ENCODE results near the gene ADAP2. TPM values are rescaled to one million over a fixed set of nuclear protein-coding genes. Genes with fewer than 3 reads are reported as not detected.

The ADAP2 gene
- total RNA-seq, 2 experiments from 2014 or later: 1.4 to 2.6 TPM

DNA sequence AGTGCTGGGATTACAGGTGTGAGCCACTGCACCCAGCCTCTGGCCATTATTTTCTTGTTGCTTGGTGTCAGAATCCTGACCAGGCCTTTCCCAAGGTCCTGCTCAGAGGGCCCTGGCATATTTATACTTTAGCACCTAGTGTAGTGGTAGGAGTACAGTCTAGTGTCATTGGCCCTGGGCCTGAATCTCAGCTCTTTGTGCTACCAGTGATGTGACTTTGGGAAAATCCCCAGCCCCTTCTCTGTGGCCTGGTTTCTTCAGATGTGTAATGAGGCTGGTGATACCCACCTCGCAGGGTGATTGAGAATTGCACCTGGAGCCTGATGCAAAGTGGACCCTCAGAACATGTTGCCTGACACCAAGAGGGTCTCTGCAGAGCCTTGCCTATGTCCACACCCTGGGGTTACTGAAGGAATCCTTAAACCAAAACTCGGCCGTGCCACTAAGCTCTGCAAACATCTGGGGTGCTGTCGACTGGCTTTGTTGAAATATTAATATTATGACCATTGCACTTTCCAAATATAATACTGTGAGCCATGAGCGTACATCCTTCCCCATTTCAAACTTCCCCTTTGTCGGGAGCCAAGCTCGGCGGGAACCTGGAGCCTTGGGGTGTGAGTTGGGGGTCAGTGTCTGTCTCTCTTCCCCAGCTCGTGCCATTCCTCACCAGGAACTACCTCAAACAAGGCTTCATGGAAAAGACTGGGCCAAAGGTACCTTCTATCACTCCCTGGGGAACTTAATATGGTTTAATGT, 31.1 kb downstream of the ADAP2 start:
- DNase-seq (ENCODE audit: low spot score): peak; percentile 34
- H3K4me2 ChIP-seq (ENCODE audit: low read length): peak overlapping the region; percentile 57
- no peaks in the 10 kb centered on the region for H3K36me3 ChIP-seq (ENCODE audit: insufficient read depth, low read length)
- BruUV-seq (replicated peaks): no TSS peak
- POLR2A ChIA-PET: interaction anchor here (0.6 kb wide), 1 partner anchor 258 kb away, joined by 3 read pairs; no protein-coding TSS in a partner anchor
- H2AFZ ChIP-seq (ENCODE audit: low read length): peak overlapping the region; percentile 81
- peaks cover 47% of the 10 kb centered on the region for H3K4me1 ChIP-seq (ENCODE audit: insufficient read depth, low read length, poor library complexity, severe bottlenecking)
- H4K20me1 ChIP-seq (ENCODE audit: insufficient read depth, low read length): no peaks in the 10 kb centered on the region
- intact Hi-C loops (cut with micrococcal nuclease; ENCODE audit: unreplicated experiment): no loop called here
- no peaks in the 10 kb centered on the region for H3K9me3 ChIP-seq (ENCODE audit: low read length)
- peak overlapping the region; percentile 8 for H3K4me3 ChIP-seq (ENCODE audit: low read depth, low read length, poor library complexity, severe bottlenecking)
- CTCF ChIA-PET (ENCODE audit: unreplicated experiment): no interaction called here
- H3K79me2 ChIP-seq (ENCODE audit: insufficient read depth, low read depth, low read length): no peaks in the 10 kb centered on the region
- TF ChIP-seq, protein P1, sequence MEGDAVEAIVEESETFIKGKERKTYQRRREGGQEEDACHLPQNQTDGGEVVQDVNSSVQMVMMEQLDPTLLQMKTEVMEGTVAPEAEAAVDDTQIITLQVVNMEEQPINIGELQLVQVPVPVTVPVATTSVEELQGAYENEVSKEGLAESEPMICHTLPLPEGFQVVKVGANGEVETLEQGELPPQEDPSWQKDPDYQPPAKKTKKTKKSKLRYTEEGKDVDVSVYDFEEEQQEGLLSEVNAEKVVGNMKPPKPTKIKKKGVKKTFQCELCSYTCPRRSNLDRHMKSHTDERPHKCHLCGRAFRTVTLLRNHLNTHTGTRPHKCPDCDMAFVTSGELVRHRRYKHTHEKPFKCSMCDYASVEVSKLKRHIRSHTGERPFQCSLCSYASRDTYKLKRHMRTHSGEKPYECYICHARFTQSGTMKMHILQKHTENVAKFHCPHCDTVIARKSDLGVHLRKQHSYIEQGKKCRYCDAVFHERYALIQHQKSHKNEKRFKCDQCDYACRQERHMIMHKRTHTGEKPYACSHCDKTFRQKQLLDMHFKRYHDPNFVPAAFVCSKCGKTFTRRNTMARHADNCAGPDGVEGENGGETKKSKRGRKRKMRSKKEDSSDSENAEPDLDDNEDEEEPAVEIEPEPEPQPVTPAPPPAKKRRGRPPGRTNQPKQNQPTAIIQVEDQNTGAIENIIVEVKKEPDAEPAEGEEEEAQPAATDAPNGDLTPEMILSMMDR (conservative IDR thresholded peaks at IDR 0.05; ENCODE audit: low read length): no peak
- no peak for TF ChIP-seq EZH2phosphoT487 (IDR thresholded peaks at IDR 0.05; ENCODE audit: borderline replicate concordance, low read depth, low read length)
- peak overlapping the region; percentile 35 for H3K27ac ChIP-seq (ENCODE audit: low read depth, low read length, poor library complexity, severe bottlenecking)
- H3K9me2 ChIP-seq (ENCODE audit: insufficient read depth, low read length): no peaks in the 10 kb centered on the region

DNA sequence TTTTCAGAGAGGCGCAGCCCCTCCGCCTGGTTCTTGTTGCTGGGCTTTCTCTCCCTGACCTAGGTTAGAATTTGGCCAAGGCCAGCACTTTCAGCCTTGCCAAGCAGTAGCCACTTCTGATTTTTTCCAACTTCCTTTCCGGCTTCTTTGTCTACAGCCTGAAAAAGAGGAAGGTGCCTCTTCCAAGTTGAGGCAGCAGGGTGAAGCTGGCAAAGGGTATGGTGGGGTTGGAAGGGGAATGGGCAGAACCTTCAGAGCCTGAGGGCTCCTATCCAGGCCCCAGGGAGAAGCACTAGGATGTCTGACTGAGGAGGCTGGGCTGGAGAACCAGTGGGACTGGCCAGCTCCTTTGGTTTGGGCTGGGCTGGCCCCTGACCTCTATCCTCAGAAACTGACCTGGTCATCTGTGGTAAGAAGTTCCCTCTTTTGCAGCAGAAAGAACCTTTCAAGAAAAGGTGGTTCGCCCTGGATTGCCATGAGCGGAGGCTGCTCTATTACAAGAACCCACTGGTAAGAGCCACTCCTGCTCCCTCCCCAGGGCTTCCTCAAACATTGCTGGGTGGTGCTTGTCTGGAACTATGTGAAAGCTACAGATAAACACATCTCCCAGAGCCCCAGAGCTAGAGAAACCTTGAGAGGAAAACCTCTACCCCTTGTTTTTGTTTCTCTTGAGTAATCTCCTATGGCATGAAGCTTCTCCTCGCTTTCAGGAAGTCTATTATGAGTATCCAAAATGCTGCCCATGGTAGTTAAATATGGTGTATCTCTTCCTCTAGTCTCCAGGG, 32.5 kb downstream of the ADAP2 start:
- POLR2A ChIA-PET: no interaction called here
- no peak for DNase-seq (ENCODE audit: low spot score)
- H3K4me1 ChIP-seq (ENCODE audit: insufficient read depth, low read length, poor library complexity, severe bottlenecking): peaks cover 58% of the 10 kb centered on the region
- no peaks in the 10 kb centered on the region for H3K36me3 ChIP-seq (ENCODE audit: insufficient read depth, low read length)
- no peaks in the 10 kb centered on the region for H4K20me1 ChIP-seq (ENCODE audit: insufficient read depth, low read length)
- no peaks in the 10 kb centered on the region for H3K9me2 ChIP-seq (ENCODE audit: insufficient read depth, low read length)
- TF ChIP-seq, protein P1 (conservative IDR thresholded peaks at IDR 0.05; ENCODE audit: low read length): no peak
- no peak for TF ChIP-seq EZH2phosphoT487 (IDR thresholded peaks at IDR 0.05; ENCODE audit: borderline replicate concordance, low read depth, low read length)
- CTCF ChIA-PET (ENCODE audit: unreplicated experiment): no interaction called here
- 0 out of 2 replicates have a peak, but pooled peaks cover 6% of the 10 kb centered on the region for H3K9me3 ChIP-seq (ENCODE audit: low read length)
- intact Hi-C loops (cut with micrococcal nuclease; ENCODE audit: unreplicated experiment): no loop called here
- H3K79me2 ChIP-seq (ENCODE audit: insufficient read depth, low read depth, low read length): no peaks in the 10 kb centered on the region
- H3K4me2 ChIP-seq (ENCODE audit: low read length): peak overlapping the region; percentile 21
- no peak overlapping the region for H3K4me3 ChIP-seq (ENCODE audit: low read depth, low read length, poor library complexity, severe bottlenecking)
- H2AFZ ChIP-seq (ENCODE audit: low read length): peak overlapping the region; percentile 27; the same call in 1 of the 2 replicates
- BruUV-seq (replicated peaks): no TSS peak
- peak overlapping the region; percentile 12 for H3K27ac ChIP-seq (ENCODE audit: low read depth, low read length, poor library complexity, severe bottlenecking)
